Endothelial cell of umbilical vein (primary cell): Measurements from ENCODE around the gene ASB2. TPM values are rescaled to one million over a fixed set of nuclear protein-coding genes. Genes with fewer than 3 reads are reported as not detected.

Experiments used
- BruUV-seq: library from RNA; stranded (reverse); fragments of 400-500 nt; replicated peaks from 2 replicates; lab custom pipeline; 2021; lab: Mats Ljungman, UMichigan
- CTCF ChIA-PET: fragments of 300-600, 350-600 bp; sonication (Branson Sonifier 250); formaldehyde crosslinking; loops from one replicate; lab custom pipeline; 2021; ENCODE audit warnings: antibody characterized with exemption, inconsistent platforms; lab: Charles Lee
- POLR2A ChIA-PET: fragments of 300-600, 350-600 bp; sonication (Branson Sonifier 250); formaldehyde crosslinking; loops from one replicate; lab custom pipeline; 2021; ENCODE audit warnings: antibody characterized with exemption, inconsistent platforms; lab: Charles Lee
- DNase-seq: peaks from one replicate; pipeline ENCODE4 v3.0.0-alpha.2; 2011; ENCODE audit warnings: low read depth, low spot score
- FAIRE-seq: peaks from 2 replicates; lab custom pipeline; 2011; peaks lifted over from hg19 to GRCh38; lab: Jason Lieb, UNC
- H2AFZ ChIP-seq: 2 replicates; pipeline ENCODE4 v1.6.0; 2012; ENCODE audit warnings: low read depth, low read length, control low read depth, inconsistent platforms
- H3K27ac ChIP-seq: 2 replicates; pipeline ENCODE4 v1.5.1; 2011; ENCODE audit warnings: low read depth, mild to moderate bottlenecking, control low read depth, low read length, moderate library complexity; ENCODE audit not compliant: insufficient read depth
- H3K27me3 ChIP-seq, 2 experiments: 2 replicates each; pipeline versions ENCODE4 v1.6.0 to v1.6.1; 2011; ENCODE audit warnings: low read length in 2 of 2, mixed read lengths in 1 of 2; ENCODE audit not compliant: control insufficient read depth in 2 of 2, insufficient read depth in 2 of 2
- H3K36me3 ChIP-seq, 2 experiments: 2 replicates in 1 of 2; 3 replicates in 1 of 2; pipeline ENCODE4 v1.5.1; 2011; ENCODE audit warnings: low read length in 2 of 2, mild to moderate bottlenecking in 1 of 2, moderate library complexity in 1 of 2; ENCODE audit not compliant: control insufficient read depth in 2 of 2, insufficient read depth in 2 of 2; ENCODE audit errors: extremely low read depth in 1 of 2
- H3K4me1 ChIP-seq: 3 replicates; pipeline ENCODE4 v1.5.1; 2011; ENCODE audit warnings: mild to moderate bottlenecking, low read length; ENCODE audit not compliant: control insufficient read depth, insufficient read depth; ENCODE audit errors: extremely low read depth
- H3K4me2 ChIP-seq: 2 replicates; pipeline ENCODE4 v1.6.1; 2011; ENCODE audit warnings: low read length, control low read depth, mixed read lengths; ENCODE audit not compliant: insufficient read depth
- H3K4me3 ChIP-seq, 3 experiments: fragments of 200-600 bp in 1 of 3; sonication (generic), shearing (Covaris generic) in 1 of 3; replicated peaks in 1 of 3; 2 replicates each; pipeline ENCODE4 v1.5.1; 2011 to 2016; ENCODE audit warnings: control low read depth in 3 of 3, low read length in 3 of 3, mild to moderate bottlenecking in 2 of 3, inconsistent platforms in 1 of 3, low read depth in 1 of 3, moderate library complexity in 1 of 3; ENCODE audit not compliant: insufficient read depth in 1 of 3
- H3K79me2 ChIP-seq: 2 replicates; pipeline ENCODE4 v1.6.0; 2012; ENCODE audit warnings: low read length, inconsistent platforms; ENCODE audit not compliant: control insufficient read depth, insufficient read depth
- H3K9ac ChIP-seq: replicated peaks from 2 replicates; pipeline ENCODE3; 2011; ENCODE audit warnings: low read length, control low read depth; ENCODE audit not compliant: insufficient read depth; ENCODE audit errors: extremely low read depth
- H3K9me1 ChIP-seq: replicated peaks from 3 replicates; pipeline ENCODE4 v1.6.0; 2011; ENCODE audit warnings: mild to moderate bottlenecking, low read length; ENCODE audit not compliant: control insufficient read depth, insufficient read depth; ENCODE audit errors: extremely low read depth
- H3K9me3 ChIP-seq: replicated peaks from 2 replicates; pipeline ENCODE4 v1.5.1; 2012; ENCODE audit warnings: low read length, inconsistent platforms; ENCODE audit not compliant: control insufficient read depth, insufficient read depth
- H4K20me1 ChIP-seq: replicated peaks from 2 replicates; pipeline ENCODE3; 2011; ENCODE audit warnings: mild to moderate bottlenecking, low read length; ENCODE audit not compliant: control insufficient read depth, insufficient read depth; ENCODE audit errors: extremely low read depth
- CTCF ChIP-seq, 2 donors: IDR thresholded peaks; 1 replicate in 1 of 2; 2 replicates in 1 of 2; pipeline ENCODE4 v1.5.1; 2011; ENCODE audit warnings: low read length in 2 of 2, mild to moderate bottlenecking in 2 of 2, moderate library complexity in 2 of 2, control low read depth in 1 of 2, inconsistent platforms in 1 of 2, low read depth in 1 of 2; ENCODE audit not compliant: insufficient read depth in 1 of 2; ENCODE audit errors: extremely low read depth in 1 of 2
- EZH2 ChIP-seq: IDR thresholded peaks from 2 replicates; pipeline ENCODE4 v1.6.1; 2012; ENCODE audit warnings: borderline replicate concordance, low read depth, mild to moderate bottlenecking, moderate library complexity, low read length, inconsistent platforms; ENCODE audit not compliant: severe bottlenecking
- FOS ChIP-seq: IDR thresholded peaks from 2 replicates; pipeline ENCODE4 v1.6.1; 2011; ENCODE audit warnings: mild to moderate bottlenecking, low read length, moderate library complexity, borderline replicate concordance; ENCODE audit not compliant: insufficient read depth
- GATA2 ChIP-seq: IDR thresholded peaks from 2 replicates; pipeline ENCODE4 v1.7.0; 2011; ENCODE audit warnings: low read depth, mild to moderate bottlenecking, moderate library complexity, mixed read lengths, low read length; ENCODE audit not compliant: insufficient read length, insufficient read depth
- JUN ChIP-seq: IDR thresholded peaks from 2 replicates; pipeline ENCODE4 v1.6.1; 2011; ENCODE audit warnings: borderline replicate concordance, low read depth; ENCODE audit not compliant: insufficient read length, insufficient read depth
- MYC ChIP-seq: IDR thresholded peaks from one replicate; pipeline ENCODE4 v1.6.1; 2011; ENCODE audit warnings: mild to moderate bottlenecking, low read depth, low read length
- POLR2A ChIP-seq: IDR thresholded peaks from 2 replicates; pipeline ENCODE4 v1.6.1; 2012; ENCODE audit warnings: low read depth, mild to moderate bottlenecking, control low read depth, low read length
- POLR2AphosphoS5 ChIP-seq: IDR thresholded peaks from 2 replicates; pipeline ENCODE4 v1.6.1; 2012; ENCODE audit warnings: low read depth, mild to moderate bottlenecking, control low read depth, low read length, moderate library complexity; ENCODE audit not compliant: insufficient read depth
- dilution Hi-C: fragments of 300-500 bp; cut with MboI; formaldehyde crosslinking; loops from one replicate; pipeline ENCODE4 v1.15.0; 2019; ENCODE audit warnings: low sequenced_read_pairs; ENCODE audit not compliant: extremely low pct_ligation_motif_present
- intact Hi-C: fragments of 100-400 bp; cut with micrococcal nuclease; formaldehyde crosslinking; loops from one replicate; pipeline ENCODE4 v1.10.0; 2022
- polyA plus RNA-seq, 4 experiments: library from polyadenylated mRNA; depleted of rRNA in 3 of 4; stranded (reverse) in 3 of 4; unstranded in 1 of 4; fragments of >200 nt; gene quantifications; 2 replicates each; pipeline versions ENCODE4 v1.2.1 to v1.2.3, GENCODE V29; 2011 to 2012; ENCODE audit warnings: missing spikeins in 1 of 4
- total RNA-seq: library from RNA; stranded (reverse); gene quantifications from 2 replicates; pipeline ENCODE4 v1.2.3, GENCODE V29; 2021
- TF ChIP-seq, protein P1 (sequence below): IDR thresholded peaks from 2 replicates; pipeline ENCODE4 v1.6.1; 2011; ENCODE audit not compliant: insufficient read depth, insufficient read length

Gene ASB2
- total and polyA plus RNA-seq, 2 donors (not counting 3 experiments of a cell fraction or from before 2014, with no cell fraction given), result not detected

- Histone ChIP-seq H4K20me1 (no peaks in the 10 kb centered on the region), H3K9me3 (no peaks in the 10 kb centered on the region), H3K27ac (no peak overlapping the region), H3K9ac (no peak overlapping the region), H3K4me2 (no peak overlapping the region), H3K4me1 (no peaks in the 10 kb centered on the region), H2AFZ (no peak overlapping the region), H3K36me3 (no peaks in the 10 kb centered on the region), H3K9me1 (no peaks in the 10 kb centered on the region), H3K27me3 (no peaks in the 10 kb centered on the region), H3K4me3 (no peak overlapping the region), H3K79me2 (no peaks in the 10 kb centered on the region)
- BruUV-seq, result no TSS peak
- dilution Hi-C loops (no loop called here), intact Hi-C loops (no loop called here)
- ChIA-PET CTCF (no interaction called here), POLR2A (no interaction called here)
- FAIRE-seq (no peak), DNase-seq (no peak)
- TF ChIP-seq POLR2AphosphoS5 (no peak), FOS (no peak), CTCF (IDR thresholded peaks at IDR 0.05; ENCODE audit: extremely low read depth in 1 of 2, insufficient read depth in 1 of 2, low read depth in 1 of 2, low read length in 2 of 2) (no peak), MYC (no peak), JUN (no peak), EZH2 (no peak), POLR2A (no peak), GATA2 (no peak)
- TF ChIP-seq, protein P1, sequence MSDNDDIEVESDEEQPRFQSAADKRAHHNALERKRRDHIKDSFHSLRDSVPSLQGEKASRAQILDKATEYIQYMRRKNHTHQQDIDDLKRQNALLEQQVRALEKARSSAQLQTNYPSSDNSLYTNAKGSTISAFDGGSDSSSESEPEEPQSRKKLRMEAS, result no peak
These were observed 11.6 kb upstream of the ASB2 start for GRCh38 chr14:93987815-93988476.
